ENCODE data around the gene DMAP1.

Gene DMAP1

DNA sequence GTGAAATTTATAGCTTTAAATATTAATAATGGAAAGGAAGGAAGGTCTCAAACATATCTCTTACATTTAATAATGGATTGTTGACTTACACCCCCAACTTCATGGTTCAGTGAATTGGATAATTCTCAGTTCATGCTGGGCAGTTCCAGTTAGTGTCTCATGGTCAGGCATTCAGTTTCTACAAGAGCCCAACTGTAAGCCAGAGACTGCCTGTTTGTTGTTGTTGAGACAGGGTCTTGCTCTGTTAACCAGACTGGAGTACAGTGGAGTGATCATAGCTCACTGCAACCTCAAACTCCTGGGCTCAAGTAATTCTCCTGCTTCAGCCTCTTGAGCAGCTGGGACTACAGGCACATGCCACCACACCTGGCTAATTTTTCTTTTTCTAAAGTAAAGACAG is 5.0 kb upstream of the DMAP1 start:
- CTCF ChIA-PET, result interaction anchor here (0.9 to 1.0 kb wide), 2 partner anchors 9 kb away, joined by 4 to 6 read pairs; no protein-coding TSS in a partner anchor
- TF ChIP-seq, protein P1, sequence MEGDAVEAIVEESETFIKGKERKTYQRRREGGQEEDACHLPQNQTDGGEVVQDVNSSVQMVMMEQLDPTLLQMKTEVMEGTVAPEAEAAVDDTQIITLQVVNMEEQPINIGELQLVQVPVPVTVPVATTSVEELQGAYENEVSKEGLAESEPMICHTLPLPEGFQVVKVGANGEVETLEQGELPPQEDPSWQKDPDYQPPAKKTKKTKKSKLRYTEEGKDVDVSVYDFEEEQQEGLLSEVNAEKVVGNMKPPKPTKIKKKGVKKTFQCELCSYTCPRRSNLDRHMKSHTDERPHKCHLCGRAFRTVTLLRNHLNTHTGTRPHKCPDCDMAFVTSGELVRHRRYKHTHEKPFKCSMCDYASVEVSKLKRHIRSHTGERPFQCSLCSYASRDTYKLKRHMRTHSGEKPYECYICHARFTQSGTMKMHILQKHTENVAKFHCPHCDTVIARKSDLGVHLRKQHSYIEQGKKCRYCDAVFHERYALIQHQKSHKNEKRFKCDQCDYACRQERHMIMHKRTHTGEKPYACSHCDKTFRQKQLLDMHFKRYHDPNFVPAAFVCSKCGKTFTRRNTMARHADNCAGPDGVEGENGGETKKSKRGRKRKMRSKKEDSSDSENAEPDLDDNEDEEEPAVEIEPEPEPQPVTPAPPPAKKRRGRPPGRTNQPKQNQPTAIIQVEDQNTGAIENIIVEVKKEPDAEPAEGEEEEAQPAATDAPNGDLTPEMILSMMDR (IDR thresholded peaks at IDR 0.05; ENCODE audit: control extremely low read depth, extremely low read depth, low read depth, missing control alignments), result no peak
- POLR2A ChIA-PET, result no interaction called here
- no peak for DNase-seq (ENCODE audit: extremely low spot score)

DNA sequence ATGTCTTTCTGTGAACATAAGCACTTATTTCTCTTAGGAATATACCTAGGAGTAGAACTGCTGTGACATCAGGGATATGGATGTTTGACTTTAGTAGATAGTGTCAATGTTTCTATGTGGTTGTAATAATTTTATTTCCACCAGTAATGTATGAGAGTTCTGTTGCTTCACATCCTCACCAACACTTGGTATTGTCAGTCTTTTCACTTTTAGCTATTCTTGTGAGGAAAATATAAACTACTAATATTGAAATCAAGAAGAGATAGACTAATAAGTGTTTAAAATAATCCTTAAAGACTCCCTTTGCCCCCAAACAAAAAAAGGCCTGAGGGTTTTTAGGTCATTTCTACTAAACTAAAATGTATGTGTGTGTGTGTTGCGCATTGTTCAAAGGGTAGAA is 2.7 kb upstream of the DMAP1 start:
- TF ChIP-seq, protein P1 (IDR thresholded peaks at IDR 0.05; ENCODE audit: control extremely low read depth, extremely low read depth, low read depth, missing control alignments), result no peak
- CTCF ChIA-PET, result no interaction called here
- no peak for DNase-seq (ENCODE audit: extremely low spot score)
- POLR2A ChIA-PET, result no interaction called here

DNA sequence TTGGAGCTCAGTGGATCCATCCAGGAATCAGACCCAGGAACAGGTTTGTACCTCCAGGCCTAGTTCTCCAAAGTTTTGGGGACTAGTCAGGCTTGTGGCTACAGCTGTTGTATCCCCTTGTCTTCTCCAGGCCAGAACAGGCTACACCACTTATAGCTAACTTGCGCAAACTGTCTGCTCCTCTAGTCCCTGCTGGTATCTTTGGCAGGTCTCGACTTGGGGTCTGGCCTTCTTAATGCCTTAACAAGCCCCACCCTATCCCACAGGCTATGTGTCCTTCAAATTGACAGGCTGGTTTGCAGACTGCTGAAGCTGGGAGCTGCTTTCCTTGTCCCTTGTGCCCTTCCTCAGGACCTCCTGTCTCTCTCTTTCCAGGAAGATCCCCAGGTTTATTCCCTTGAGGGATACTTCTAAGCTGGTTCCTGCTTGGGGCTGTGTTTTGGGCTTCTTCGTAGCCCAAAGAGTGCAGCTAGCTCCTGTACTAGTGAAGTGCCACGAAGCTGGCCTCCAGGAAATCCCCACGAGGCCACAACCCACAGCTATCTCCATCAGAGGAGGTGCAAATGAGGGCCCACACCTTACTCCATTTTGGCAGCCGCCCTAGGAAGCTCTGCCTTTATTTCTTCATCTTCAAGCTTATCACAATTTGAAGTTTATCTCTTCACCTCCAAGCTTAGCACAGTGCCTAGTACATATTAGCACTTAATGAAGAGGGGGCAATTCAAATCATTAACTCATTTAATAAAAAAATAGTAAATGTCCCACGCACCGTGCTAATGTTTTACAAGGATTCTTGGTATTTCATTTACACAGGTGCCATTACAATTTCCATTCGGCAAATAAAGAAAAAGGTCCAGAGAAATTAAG is 683 bp upstream of the DMAP1 start:
- DNase-seq (ENCODE audit: extremely low spot score), result no peak
- CTCF ChIA-PET, result interaction anchor here (0.6 to 2.4 kb wide), 13 partner anchors 9 to 440 kb away, joined by 3 to 7 read pairs (median 3); no protein-coding TSS in a partner anchor
- POLR2A ChIA-PET, result interaction anchor here (0.5 to 1.1 kb wide), 2 partner anchors 419 to 561 kb away, joined by 3 to 4 read pairs; no protein-coding TSS in a partner anchor
- TF ChIP-seq, protein P1 (IDR thresholded peaks at IDR 0.05; ENCODE audit: control extremely low read depth, extremely low read depth, low read depth, missing control alignments), result no peak

DNA sequence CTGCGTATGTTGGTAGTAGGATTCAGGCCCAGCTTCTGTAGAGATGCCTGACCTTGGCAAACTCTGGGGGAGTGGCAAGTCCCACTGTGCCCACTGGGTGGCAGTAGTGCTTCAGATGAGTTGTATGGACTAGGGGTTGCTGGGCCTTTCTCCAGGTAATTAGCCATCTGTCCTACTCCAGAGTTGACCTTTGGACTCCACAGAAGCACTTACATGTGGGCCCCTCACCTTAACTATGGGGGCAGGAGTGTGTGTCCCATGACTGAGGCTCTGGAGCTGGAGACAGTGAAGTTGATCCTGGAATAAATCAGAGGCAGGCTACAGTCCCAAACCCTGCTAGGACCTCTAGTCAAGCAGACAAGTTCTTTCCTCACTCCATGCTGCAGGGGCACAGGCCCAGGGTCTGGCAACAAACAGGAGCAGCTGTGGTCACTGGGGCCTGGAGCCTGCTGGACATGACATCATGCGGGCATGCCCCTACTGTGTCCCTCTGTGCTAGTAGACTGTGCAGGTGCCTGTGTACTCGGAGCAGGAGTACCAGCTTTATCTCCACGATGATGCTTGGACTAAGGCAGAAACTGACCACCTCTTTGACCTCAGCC is 4.6 kb downstream of the DMAP1 start:
- CTCF ChIA-PET, result interaction anchor here (0.6 to 7.6 kb wide), 43 partner anchors 8 to 446 kb away, joined by 3 to 72 read pairs (median 5); no protein-coding TSS in a partner anchor
- POLR2A ChIA-PET, result no interaction called here
- peak; percentile 73 for DNase-seq (ENCODE audit: extremely low spot score)
- TF ChIP-seq, protein P1 (IDR thresholded peaks at IDR 0.05; ENCODE audit: control extremely low read depth, extremely low read depth, low read depth, missing control alignments), result peak; percentile 87

DNA sequence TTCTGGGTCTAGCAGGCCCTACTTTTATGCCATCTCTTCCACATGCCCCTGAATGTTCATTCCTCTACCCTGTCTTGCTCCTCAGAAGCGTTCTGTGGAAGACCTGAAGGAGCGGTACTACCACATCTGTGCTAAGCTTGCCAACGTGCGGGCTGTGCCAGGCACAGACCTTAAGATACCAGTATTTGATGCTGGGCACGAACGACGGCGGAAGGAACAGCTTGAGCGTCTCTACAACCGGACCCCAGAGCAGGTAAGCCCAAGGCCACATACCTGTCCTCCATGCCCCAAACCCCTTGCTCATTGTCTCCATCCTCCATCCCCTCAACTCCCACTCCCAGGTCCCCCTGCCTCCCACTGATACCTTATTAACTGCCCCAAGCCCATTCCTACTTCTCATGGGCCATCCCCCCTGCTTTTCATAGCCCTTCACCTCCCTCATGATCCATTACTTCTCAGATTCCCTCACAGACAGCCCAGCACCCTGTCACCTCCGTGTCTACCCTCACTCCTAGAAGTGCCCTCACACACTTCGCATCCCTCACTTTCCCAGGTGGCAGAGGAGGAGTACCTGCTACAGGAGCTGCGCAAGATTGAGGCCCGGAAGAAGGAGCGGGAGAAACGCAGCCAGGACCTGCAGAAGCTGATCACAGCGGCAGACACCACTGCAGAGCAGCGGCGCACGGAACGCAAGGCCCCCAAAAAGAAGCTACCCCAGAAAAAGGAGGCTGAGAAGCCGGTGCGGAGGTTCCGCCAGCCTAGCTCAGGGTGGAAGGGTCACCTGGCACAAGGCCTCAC is 5.4 kb downstream of the DMAP1 start:
- TF ChIP-seq, protein P1 (IDR thresholded peaks at IDR 0.05; ENCODE audit: control extremely low read depth, extremely low read depth, low read depth, missing control alignments), result no peak
- CTCF ChIA-PET, result interaction anchor here (0.6 to 7.6 kb wide), 28 partner anchors 8 to 433 kb away, joined by 3 to 72 read pairs (median 6); no protein-coding TSS in a partner anchor
- POLR2A ChIA-PET, result no interaction called here
- no peak for DNase-seq (ENCODE audit: extremely low spot score)

DNA sequence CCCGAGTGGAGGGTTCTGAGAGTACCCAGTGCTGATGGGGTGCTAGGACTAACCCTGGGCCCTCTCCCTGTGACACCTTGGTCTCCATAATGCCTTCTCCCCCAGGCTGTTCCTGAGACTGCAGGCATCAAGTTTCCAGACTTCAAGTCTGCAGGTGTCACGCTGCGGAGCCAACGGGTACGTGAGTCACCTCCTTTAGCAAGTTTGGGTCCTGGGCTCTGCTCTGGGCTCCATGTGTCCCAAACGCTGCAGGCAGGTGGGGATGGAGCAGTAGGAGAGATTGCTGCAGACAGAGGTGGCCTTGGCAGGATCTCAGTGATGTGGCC is 6.0 kb downstream of the DMAP1 start:
- no peak for DNase-seq (ENCODE audit: extremely low spot score)
- TF ChIP-seq, protein P1 (IDR thresholded peaks at IDR 0.05; ENCODE audit: control extremely low read depth, extremely low read depth, low read depth, missing control alignments), result no peak
- CTCF ChIA-PET, result interaction anchor here (1.1 to 7.6 kb wide), 8 partner anchors 14 to 433 kb away, joined by 3 to 72 read pairs (median 8); no protein-coding TSS in a partner anchor
- POLR2A ChIA-PET, result no interaction called here
